ENCODE measurements around the gene TBC1D14. TPM values are rescaled to one million over a fixed set of nuclear protein-coding genes. Genes with fewer than 3 reads are reported as not detected.

The TBC1D14 gene
- total and polyA plus RNA-seq, 10 of the 15 experiments (the other 5 are each of a cell fraction or from before 2014, with no cell fraction given): 0.87 to 39.3 (median 30.1) TPM

DNA sequence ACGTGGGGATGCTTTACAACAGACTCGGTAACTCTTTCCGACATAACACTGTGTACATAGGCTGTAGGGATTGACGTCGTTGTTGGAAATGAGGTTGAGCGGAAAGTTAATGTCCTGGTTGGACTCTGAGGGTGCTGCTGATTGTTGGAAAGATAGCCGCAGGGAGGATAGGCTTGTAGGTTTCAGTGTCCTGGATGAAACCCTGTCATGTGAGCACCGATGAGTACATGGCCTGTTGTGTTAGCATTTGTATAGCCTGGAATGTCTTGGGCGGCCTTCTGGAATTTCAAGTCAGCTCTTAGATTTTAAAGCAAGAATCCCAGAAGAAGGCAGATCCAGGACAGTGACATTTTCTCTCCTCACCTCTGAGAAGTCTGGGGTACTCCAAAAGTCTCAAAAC, 63.3 kb downstream of the TBC1D14 start:
- H3K9ac ChIP-seq (ENCODE audit: control insufficient read depth, insufficient read depth, low read length): no peak overlapping the region
- no peaks in the 10 kb centered on the region; the same call in 1 of the 2 replicates for H3K79me2 ChIP-seq (ENCODE audit: control insufficient read depth, insufficient read depth, low read length)
- WGBS (ENCODE audit: insufficient coverage, insufficient replicate concordance, low lambda C conversion rate, missing lambda C conversion rate): 95% methylated on average over 9 of the region's 9 CpGs
- no peaks in the 10 kb centered on the region for H3K27me3 ChIP-seq (replicated peaks in 1 of 2; ENCODE audit: control insufficient read depth in 2 of 2, insufficient read depth in 2 of 2, low read length in 1 of 2)
- no peaks in the 10 kb centered on the region for H4K20me1 ChIP-seq (ENCODE audit: control insufficient read depth, insufficient read depth)
- DNase-seq (ENCODE audit: low read depth, low spot score): no peak
- ChIA-PET CTCF (interaction anchor here (0.6 to 6.4 kb wide), 14 partner anchors 8 to 267 kb away, joined by 3 to 80 read pairs (median 8); partner anchors contain the start of genes GRPEL1 and TADA2B), RAD21 (ENCODE audit: unreplicated experiment) (interaction anchor here (1.9 kb wide), 1 partner anchor 97 kb away, joined by 20 read pairs; no protein-coding TSS in a partner anchor), SMC1A (ENCODE audit: uncharacterized antibody, unreplicated experiment) (interaction anchor here (0.9 to 3.8 kb wide), 4 partner anchors 9 to 98 kb away, joined by 3 to 12 read pairs (median 6); no protein-coding TSS in a partner anchor), POLR2A (interaction anchor here (1.5 kb wide), 1 partner anchor 9 kb away, joined by 4 read pairs; no protein-coding TSS in a partner anchor)
- TF ChIP-seq KDM1A (IDR thresholded peaks at IDR 0.05; ENCODE audit: borderline replicate concordance) (no peak), ESRRA (IDR thresholded peaks at IDR 0.05; ENCODE audit: low read length) (no peak)
- TF ChIP-seq, protein P1, sequence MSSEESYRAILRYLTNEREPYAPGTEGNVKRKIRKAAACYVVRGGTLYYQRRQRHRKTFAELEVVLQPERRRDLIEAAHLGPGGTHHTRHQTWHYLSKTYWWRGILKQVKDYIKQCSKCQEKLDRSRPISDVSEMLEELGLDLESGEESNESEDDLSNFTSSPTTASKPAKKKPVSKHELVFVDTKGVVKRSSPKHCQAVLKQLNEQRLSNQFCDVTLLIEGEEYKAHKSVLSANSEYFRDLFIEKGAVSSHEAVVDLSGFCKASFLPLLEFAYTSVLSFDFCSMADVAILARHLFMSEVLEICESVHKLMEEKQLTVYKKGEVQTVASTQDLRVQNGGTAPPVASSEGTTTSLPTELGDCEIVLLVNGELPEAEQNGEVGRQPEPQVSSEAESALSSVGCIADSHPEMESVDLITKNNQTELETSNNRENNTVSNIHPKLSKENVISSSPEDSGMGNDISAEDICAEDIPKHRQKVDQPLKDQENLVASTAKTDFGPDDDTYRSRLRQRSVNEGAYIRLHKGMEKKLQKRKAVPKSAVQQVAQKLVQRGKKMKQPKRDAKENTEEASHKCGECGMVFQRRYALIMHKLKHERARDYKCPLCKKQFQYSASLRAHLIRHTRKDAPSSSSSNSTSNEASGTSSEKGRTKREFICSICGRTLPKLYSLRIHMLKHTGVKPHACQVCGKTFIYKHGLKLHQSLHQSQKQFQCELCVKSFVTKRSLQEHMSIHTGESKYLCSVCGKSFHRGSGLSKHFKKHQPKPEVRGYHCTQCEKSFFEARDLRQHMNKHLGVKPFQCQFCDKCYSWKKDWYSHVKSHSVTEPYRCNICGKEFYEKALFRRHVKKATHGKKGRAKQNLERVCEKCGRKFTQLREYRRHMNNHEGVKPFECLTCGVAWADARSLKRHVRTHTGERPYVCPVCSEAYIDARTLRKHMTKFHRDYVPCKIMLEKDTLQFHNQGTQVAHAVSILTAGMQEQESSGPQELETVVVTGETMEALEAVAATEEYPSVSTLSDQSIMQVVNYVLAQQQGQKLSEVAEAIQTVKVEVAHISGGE (CRISPR knock-in tag; IDR thresholded peaks at IDR 0.05): no peak
- no peak overlapping the region for H3K4me2 ChIP-seq (ENCODE audit: control insufficient read depth, insufficient read depth)
- H3K36me3 ChIP-seq (ENCODE audit: control insufficient read depth in 2 of 2, insufficient read depth in 2 of 2, low read length in 1 of 2): peaks cover 3% of the 10 kb centered on the region in 2 experiments; a peak in 3 of 4 replicates
- H3K4me3 ChIP-seq: no peak overlapping the region
- H3K4me1 ChIP-seq (ENCODE audit: control insufficient read depth, insufficient read depth, low read length): peaks cover 18% of the 10 kb centered on the region
- no peaks in the 10 kb centered on the region for H3K9me3 ChIP-seq (replicated peaks; ENCODE audit: control insufficient read depth, insufficient read depth, low read length)
- FAIRE-seq: no peak
- H3K27ac ChIP-seq (ENCODE audit: control insufficient read depth, insufficient read depth): no peak overlapping the region
- no peak overlapping the region for H2AFZ ChIP-seq (ENCODE audit: control insufficient read depth, low read depth, low read length)
- intact Hi-C loops (cut with micrococcal nuclease; ENCODE audit: unreplicated experiment): loop anchor here (5.0 kb wide), 1 partner anchor 61 kb away; no protein-coding TSS in a partner anchor
- no peak for ATAC-seq
- in situ Hi-C loops (cut with MboI): no loop called here
- BruUV-seq (replicated peaks): no TSS peak
